ENCODE results near the gene IGLL5.

DNA sequence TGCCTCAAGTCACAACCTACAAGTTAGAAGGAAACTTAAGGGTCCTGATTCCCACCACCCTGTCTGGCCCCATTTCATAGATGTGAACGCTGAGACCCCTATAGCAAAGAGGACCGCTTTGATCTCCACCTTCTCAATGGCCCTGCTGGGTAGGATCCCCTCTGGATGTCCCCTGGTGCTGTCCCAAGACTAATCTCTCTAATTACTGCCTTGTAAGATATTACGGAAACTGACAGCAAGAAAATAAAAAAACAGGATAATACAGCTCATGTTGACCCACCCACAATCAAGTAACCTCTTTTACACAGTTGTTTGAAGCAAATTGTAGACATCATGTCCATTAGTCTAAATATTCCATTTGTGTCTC is 20.9 kb downstream of the IGLL5 start:
- TF ChIP-seq, protein P1, sequence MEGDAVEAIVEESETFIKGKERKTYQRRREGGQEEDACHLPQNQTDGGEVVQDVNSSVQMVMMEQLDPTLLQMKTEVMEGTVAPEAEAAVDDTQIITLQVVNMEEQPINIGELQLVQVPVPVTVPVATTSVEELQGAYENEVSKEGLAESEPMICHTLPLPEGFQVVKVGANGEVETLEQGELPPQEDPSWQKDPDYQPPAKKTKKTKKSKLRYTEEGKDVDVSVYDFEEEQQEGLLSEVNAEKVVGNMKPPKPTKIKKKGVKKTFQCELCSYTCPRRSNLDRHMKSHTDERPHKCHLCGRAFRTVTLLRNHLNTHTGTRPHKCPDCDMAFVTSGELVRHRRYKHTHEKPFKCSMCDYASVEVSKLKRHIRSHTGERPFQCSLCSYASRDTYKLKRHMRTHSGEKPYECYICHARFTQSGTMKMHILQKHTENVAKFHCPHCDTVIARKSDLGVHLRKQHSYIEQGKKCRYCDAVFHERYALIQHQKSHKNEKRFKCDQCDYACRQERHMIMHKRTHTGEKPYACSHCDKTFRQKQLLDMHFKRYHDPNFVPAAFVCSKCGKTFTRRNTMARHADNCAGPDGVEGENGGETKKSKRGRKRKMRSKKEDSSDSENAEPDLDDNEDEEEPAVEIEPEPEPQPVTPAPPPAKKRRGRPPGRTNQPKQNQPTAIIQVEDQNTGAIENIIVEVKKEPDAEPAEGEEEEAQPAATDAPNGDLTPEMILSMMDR (IDR thresholded peaks at IDR 0.05): no peak
- TF ChIP-seq EP300 (IDR thresholded peaks at IDR 0.05) (no peak), POLR2AphosphoS5 (IDR thresholded peaks at IDR 0.05) (no peak)
